H9 (cell line): ENCODE data around the gene GPN3. TPM values are rescaled to one million over a fixed set of nuclear protein-coding genes. Genes with fewer than 3 reads are reported as not detected.

Experiments used
- DNase-seq: peaks from one replicate; pipeline ENCODE4 v3.0.0-alpha.2; 2017
- H2AFZ ChIP-seq: one replicate; pipeline ENCODE4 v1.6.1; 2013; ENCODE audit warnings: mild to moderate bottlenecking, low read length, control low read depth, moderate library complexity
- H2AK5ac ChIP-seq: 2 replicates; pipeline ENCODE4 v1.6.1; 2013; ENCODE audit warnings: low read length, control low read depth, mixed read lengths; ENCODE audit not compliant: insufficient read length
- H2BK120ac ChIP-seq: one replicate; pipeline ENCODE4 v1.6.1; 2013; ENCODE audit warnings: low read depth, mild to moderate bottlenecking, low read length, control low read depth, inconsistent platforms; ENCODE audit not compliant: poor library complexity, severe bottlenecking
- H2BK12ac ChIP-seq: 2 replicates; pipeline ENCODE4 v1.6.1; 2013; ENCODE audit warnings: low read length, control low read depth, mixed read lengths, low read depth; ENCODE audit not compliant: insufficient read length
- H2BK15ac ChIP-seq: 2 replicates; pipeline ENCODE4 v1.6.1; 2013; ENCODE audit warnings: low read depth, low read length, control low read depth
- H2BK20ac ChIP-seq: one replicate; pipeline ENCODE4 v1.6.1; 2013; ENCODE audit warnings: low read depth, mild to moderate bottlenecking, low read length, control low read depth, inconsistent platforms; ENCODE audit not compliant: poor library complexity, severe bottlenecking
- H2BK5ac ChIP-seq: 2 replicates; pipeline ENCODE4 v1.6.1; 2013; ENCODE audit warnings: low read length, control low read depth, mixed read lengths; ENCODE audit not compliant: insufficient read length
- H3K14ac ChIP-seq: 2 replicates; pipeline ENCODE4 v1.6.1; 2013; ENCODE audit warnings: low read length, control low read depth; ENCODE audit not compliant: insufficient read depth
- H3K18ac ChIP-seq: 2 replicates; pipeline ENCODE4 v1.6.1; 2013; ENCODE audit warnings: low read depth, mild to moderate bottlenecking, mixed read lengths, low read length, control low read depth; ENCODE audit not compliant: insufficient read length
- H3K23ac ChIP-seq: 2 replicates; pipeline ENCODE4 v1.6.1; 2013; ENCODE audit warnings: low read length, control low read depth, mixed read lengths, low read depth; ENCODE audit not compliant: insufficient read length
- H3K23me2 ChIP-seq: 2 replicates; pipeline ENCODE4 v1.6.1; 2013; ENCODE audit warnings: low read depth, mild to moderate bottlenecking, mixed read lengths, low read length, control low read depth; ENCODE audit not compliant: insufficient read length, poor library complexity, severe bottlenecking
- H3K27ac ChIP-seq: 2 replicates; pipeline ENCODE4 v1.5.1; 2013; ENCODE audit warnings: low read length, control low read depth, mixed read lengths, low read depth; ENCODE audit not compliant: insufficient read length
- H3K27me3 ChIP-seq: 2 replicates; pipeline ENCODE4 v1.6.1; 2013; ENCODE audit warnings: low read length, control low read depth, inconsistent platforms; ENCODE audit not compliant: insufficient read depth
- H3K4ac ChIP-seq: 2 replicates; pipeline ENCODE4 v1.6.1; 2013; ENCODE audit warnings: low read depth, mild to moderate bottlenecking, control low read depth, inconsistent platforms, low read length, moderate library complexity
- H3K4me1 ChIP-seq: 2 replicates; pipeline ENCODE4 v1.6.1; 2013; ENCODE audit warnings: low read length, control low read depth, inconsistent platforms; ENCODE audit not compliant: insufficient read depth
- H3K4me2 ChIP-seq: 2 replicates; pipeline ENCODE4 v1.6.1; 2013; ENCODE audit warnings: low read length, control low read depth, mixed read lengths; ENCODE audit not compliant: insufficient read length, insufficient read depth
- H3K56ac ChIP-seq: 2 replicates; pipeline ENCODE4 v1.6.1; 2013; ENCODE audit warnings: low read depth, mild to moderate bottlenecking, mixed read lengths, low read length, control low read depth; ENCODE audit not compliant: insufficient read length
- H3K79me1 ChIP-seq: 2 replicates; pipeline ENCODE4 v1.6.1; 2013; ENCODE audit warnings: low read depth, mild to moderate bottlenecking, moderate library complexity, low read length, control low read depth, inconsistent platforms; ENCODE audit not compliant: insufficient read depth, poor library complexity, severe bottlenecking
- H3K79me2 ChIP-seq: 2 replicates; pipeline ENCODE4 v1.6.1; 2013; ENCODE audit warnings: low read length, control low read depth, inconsistent platforms; ENCODE audit not compliant: insufficient read depth
- H3K9ac ChIP-seq: 2 replicates; pipeline ENCODE4 v1.6.1; 2013; ENCODE audit warnings: low read length, control low read depth, mixed read lengths; ENCODE audit not compliant: insufficient read length; ENCODE audit errors: extremely low read depth
- H3K9me3 ChIP-seq: one replicate; pipeline ENCODE4 v1.6.1; 2013; ENCODE audit warnings: low read depth, low read length, inconsistent platforms; ENCODE audit not compliant: control insufficient read depth
- H3T11ph ChIP-seq: one replicate; pipeline ENCODE4 v1.6.1; 2013; ENCODE audit warnings: mild to moderate bottlenecking, low read length, control low read depth, inconsistent platforms
- H4K20me1 ChIP-seq: one replicate; pipeline ENCODE4 v1.6.1; 2013; ENCODE audit not compliant: control insufficient read depth, insufficient read length, insufficient read depth
- H4K5ac ChIP-seq: 2 replicates; pipeline ENCODE4 v1.6.1; 2013; ENCODE audit warnings: low read depth, mild to moderate bottlenecking, mixed read lengths, low read length, control low read depth; ENCODE audit not compliant: insufficient read length
- H4K8ac ChIP-seq: replicated peaks from 2 replicates; pipeline ENCODE4 v1.6.1; 2013; ENCODE audit warnings: low read length, control low read depth, mixed read lengths, low read depth; ENCODE audit not compliant: insufficient read length
- H4K91ac ChIP-seq: 2 replicates; pipeline ENCODE4 v1.6.1; 2013; ENCODE audit warnings: low read depth, mild to moderate bottlenecking, moderate library complexity, mixed read lengths, low read length, control low read depth; ENCODE audit not compliant: insufficient read length
- H3K27ac Mint-ChIP-seq, 3 experiments: 2 replicates in 2 of 3; 3 replicates in 1 of 3; pipeline ENCODE4 v1.8.0; 2020 to 2021; ENCODE audit warnings: mixed read lengths in 3 of 3, mild to moderate bottlenecking in 1 of 3, moderate library complexity in 1 of 3
- H3K27me3 Mint-ChIP-seq: 2 replicates; pipeline ENCODE4 v1.8.0; 2021; ENCODE audit warnings: low read depth, mild to moderate bottlenecking, moderate library complexity, mixed read lengths
- H3K36me3 Mint-ChIP-seq, 3 experiments: 2 replicates in 2 of 3; 3 replicates in 1 of 3; pipeline ENCODE4 v1.8.0; 2020 to 2021; ENCODE audit warnings: low read depth in 3 of 3, mixed read lengths in 3 of 3; ENCODE audit not compliant: insufficient read depth in 1 of 3
- H3K4me1 Mint-ChIP-seq, 2 experiments: 2 replicates each; pipeline ENCODE4 v1.8.0; 2020; ENCODE audit warnings: mixed read lengths in 2 of 2
- H3K4me3 Mint-ChIP-seq, 2 experiments: 2 replicates in 1 of 2; 3 replicates in 1 of 2; pipeline ENCODE4 v1.8.0; 2020 to 2021; ENCODE audit warnings: mild to moderate bottlenecking in 2 of 2, mixed read lengths in 2 of 2, moderate library complexity in 1 of 2
- H3K9me3 Mint-ChIP-seq, 2 experiments: 2 replicates in 1 of 2; 3 replicates in 1 of 2; pipeline ENCODE4 v1.8.0; 2020; ENCODE audit warnings: mild to moderate bottlenecking in 2 of 2, mixed read lengths in 2 of 2, moderate library complexity in 1 of 2
- CTCF ChIP-seq: fragments of 200-600 bp; sonication (generic); conservative IDR thresholded peaks from 3 replicates; pipeline ENCODE4 v1.8.0; 2021; ENCODE audit warnings: antibody characterized with exemption, mild to moderate bottlenecking
- WGBS: extraction: QIAGEN DNeasy Blood & Tissue Kit; methylation state at CpG from one replicate; pipeline ENCODE4 v1.1.7; 2013; ENCODE audit warnings: missing lambda C conversion rate, low lambda C conversion rate, mixed read lengths; ENCODE audit not compliant: insufficient read length; ENCODE audit errors: extremely low coverage; 5-methylcytosine and 5-hydroxymethylcytosine counted together
- total RNA-seq: library from RNA; stranded (reverse); gene quantifications from 2 replicates; pipeline ENCODE4 v1.2.1, GENCODE V29; 2021

The GPN3 gene
- total RNA-seq, 1 experiment from 2014 or later: 45.3 TPM

GRCh38 chr12:110503432-110503831 lies 35.4 kb upstream of the GPN3 start:
- no peak overlapping the region for H3K4ac ChIP-seq
- no peaks in the 10 kb centered on the region for H3K4me1 ChIP-seq
- H3K36me3 Mint-ChIP-seq: peaks cover 8 to 10% (median 8%) of the 10 kb centered on the region in 3 experiments
- peaks cover 5% of the 10 kb centered on the region; the same call in 1 of the 2 replicates for H3K27me3 ChIP-seq
- H4K20me1 ChIP-seq: no peaks in the 10 kb centered on the region
- H3K79me1 ChIP-seq: no peaks in the 10 kb centered on the region
- H3K23ac ChIP-seq: no peak overlapping the region
- no peak overlapping the region for H3K27ac Mint-ChIP-seq
- H3K4me2 ChIP-seq: no peak overlapping the region
- H4K8ac ChIP-seq: no peak overlapping the region
- no peak overlapping the region for H4K91ac ChIP-seq
- H3K14ac ChIP-seq: no peak overlapping the region
- H2BK120ac ChIP-seq: no peak overlapping the region
- H3K79me2 ChIP-seq: no peaks in the 10 kb centered on the region
- H2BK20ac ChIP-seq: no peak overlapping the region
- H3K9ac ChIP-seq: no peak overlapping the region
- no peak overlapping the region for H3T11ph ChIP-seq
- no peak overlapping the region for H3K27ac ChIP-seq
- peaks cover 4 to 5% of the 10 kb centered on the region in 2 experiments; a peak in 3 of 4 replicates for H3K4me1 Mint-ChIP-seq
- WGBS: no CpG with 5 or more reads among the region's 1 CpG
- peaks cover 17% of the 10 kb centered on the region for H3K27me3 Mint-ChIP-seq
- H3K56ac ChIP-seq: no peak overlapping the region
- H2BK5ac ChIP-seq: no peak overlapping the region
- TF ChIP-seq CTCF: no peak
- no peak overlapping the region for H2BK15ac ChIP-seq
- DNase-seq: no peak
- H3K9me3 Mint-ChIP-seq: peaks cover 10 to 11% of the 10 kb centered on the region in 2 experiments
- H2AK5ac ChIP-seq: no peak overlapping the region
- no peak overlapping the region for H3K18ac ChIP-seq
- no peaks in the 10 kb centered on the region for H3K9me3 ChIP-seq
- no peak overlapping the region for H2AFZ ChIP-seq
- no peak overlapping the region for H2BK12ac ChIP-seq
- H3K23me2 ChIP-seq: no peaks in the 10 kb centered on the region
- no peak overlapping the region for H4K5ac ChIP-seq
- no peak overlapping the region for H3K4me3 Mint-ChIP-seq
